Measurements from ENCODE around the gene GPC1.
"Not testable (repeated sequence)": the region's sequence is repeated elsewhere in the genome, so short reads cannot be mapped to it uniquely, and the experiment has no call there.

GPC1 gene, protein sequence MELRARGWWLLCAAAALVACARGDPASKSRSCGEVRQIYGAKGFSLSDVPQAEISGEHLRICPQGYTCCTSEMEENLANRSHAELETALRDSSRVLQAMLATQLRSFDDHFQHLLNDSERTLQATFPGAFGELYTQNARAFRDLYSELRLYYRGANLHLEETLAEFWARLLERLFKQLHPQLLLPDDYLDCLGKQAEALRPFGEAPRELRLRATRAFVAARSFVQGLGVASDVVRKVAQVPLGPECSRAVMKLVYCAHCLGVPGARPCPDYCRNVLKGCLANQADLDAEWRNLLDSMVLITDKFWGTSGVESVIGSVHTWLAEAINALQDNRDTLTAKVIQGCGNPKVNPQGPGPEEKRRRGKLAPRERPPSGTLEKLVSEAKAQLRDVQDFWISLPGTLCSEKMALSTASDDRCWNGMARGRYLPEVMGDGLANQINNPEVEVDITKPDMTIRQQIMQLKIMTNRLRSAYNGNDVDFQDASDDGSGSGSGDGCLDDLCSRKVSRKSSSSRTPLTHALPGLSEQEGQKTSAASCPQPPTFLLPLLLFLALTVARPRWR

DNA sequence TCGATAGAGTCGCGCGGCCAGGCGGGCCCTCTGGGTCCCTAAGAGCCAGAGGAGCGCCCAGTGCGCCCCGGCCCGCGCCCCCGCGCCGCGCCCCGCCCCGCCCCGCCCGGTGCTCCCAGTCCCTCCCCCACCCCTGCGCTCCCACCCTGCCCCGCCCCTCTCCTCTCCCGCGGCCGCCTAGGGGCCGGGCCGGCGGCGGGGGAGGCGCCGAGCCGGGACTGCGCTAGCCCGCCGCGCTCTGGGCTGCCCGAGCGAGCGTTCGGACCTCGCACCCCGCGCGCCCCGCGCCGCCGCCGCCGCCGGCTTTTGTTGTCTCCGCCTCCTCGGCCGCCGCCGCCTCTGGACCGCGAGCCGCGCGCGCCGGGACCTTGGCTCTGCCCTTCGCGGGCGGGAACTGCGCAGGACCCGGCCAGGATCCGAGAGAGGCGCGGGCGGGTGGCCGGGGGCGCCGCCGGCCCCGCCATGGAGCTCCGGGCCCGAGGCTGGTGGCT is at the start of gene GPC1:
Gene GPC1 (plus strand): TSS at position 207 of the 491 bp plus-strand sequence. CDS start 256 bp downstream, at position 463.
- no peak for DNase-seq (ENCODE audit: low read depth in 2 of 2, low spot score in 1 of 2)

DNA sequence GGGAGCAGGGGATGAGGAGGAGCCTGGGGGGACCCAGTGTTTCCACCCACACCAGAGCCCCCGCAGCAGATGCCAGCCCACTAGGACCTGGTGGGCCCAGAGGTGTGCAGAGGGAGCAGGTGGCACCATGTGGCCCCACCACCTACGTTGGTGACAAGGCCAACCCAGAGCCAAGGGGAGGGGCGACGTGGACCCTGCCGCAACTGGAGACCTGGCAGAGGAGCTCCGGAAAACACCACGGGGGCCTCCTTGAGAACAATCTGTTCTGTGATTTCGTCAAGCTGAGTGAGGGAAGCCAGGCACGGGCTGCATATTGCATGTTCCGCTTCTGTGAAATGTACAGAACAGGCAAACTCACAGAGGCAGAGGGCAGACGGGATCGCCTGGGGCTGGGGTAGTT is 49.1 kb upstream of the GPC1 start:
- no peak for DNase-seq (ENCODE audit: low read depth in 2 of 2, low spot score in 1 of 2)

GRCh38 chr2:240386743-240387142 is 48.7 kb upstream of the GPC1 start:
- not testable (repeated sequence) for DNase-seq (ENCODE audit: low read depth in 2 of 2, low spot score in 1 of 2)

DNA sequence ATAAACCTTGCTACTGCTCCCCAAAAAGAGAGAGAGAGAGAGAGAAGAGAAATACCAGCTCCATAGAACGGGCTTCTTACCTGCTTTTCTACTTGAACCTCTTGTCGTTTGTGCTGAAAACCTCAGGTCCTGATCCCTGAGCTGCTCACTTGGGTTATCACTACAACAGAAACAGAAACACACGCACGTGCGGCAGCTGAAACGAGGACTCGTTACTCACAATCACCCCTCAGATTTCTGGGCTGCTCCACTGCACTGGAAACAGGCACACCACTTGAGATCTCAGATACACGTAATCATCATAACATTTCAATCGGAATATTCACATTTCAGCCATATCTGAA is 48.2 kb upstream of the GPC1 start:
- DNase-seq (ENCODE audit: low read depth in 2 of 2, low spot score in 1 of 2): no peak

DNA sequence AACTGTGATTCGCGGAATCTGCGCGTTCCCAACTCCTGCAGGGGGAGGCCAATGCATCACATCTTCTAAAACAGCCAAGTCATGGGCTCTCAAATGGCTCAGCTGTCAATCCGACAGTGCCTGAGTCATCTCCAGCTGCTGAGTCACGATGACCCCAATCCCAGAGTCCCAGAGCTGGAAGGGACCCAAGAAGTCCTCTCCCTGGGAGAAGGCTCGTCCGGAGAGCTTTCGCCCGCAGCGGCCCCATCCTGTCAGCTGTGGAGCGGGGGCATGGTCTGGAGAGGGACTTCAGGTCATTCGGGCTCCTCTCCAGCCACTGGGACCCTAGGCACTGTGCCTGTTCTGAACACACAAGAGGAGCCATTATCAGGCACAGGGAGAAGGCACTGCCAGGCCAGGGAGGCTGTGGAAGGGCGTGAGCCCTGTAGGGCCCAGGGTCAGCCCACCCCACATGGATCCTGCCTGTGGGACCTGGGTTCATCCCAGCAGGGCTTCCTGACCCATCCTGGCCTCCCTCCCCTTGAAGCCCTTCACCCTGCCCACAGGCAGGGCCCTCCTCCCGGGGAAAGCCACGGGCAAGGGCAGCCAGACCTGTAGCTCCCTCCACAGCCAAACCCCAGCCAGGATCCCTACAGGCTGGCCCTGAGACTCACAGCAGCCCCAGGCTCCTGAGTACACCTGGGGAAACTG is 47.6 kb upstream of the GPC1 start:
- DNase-seq (ENCODE audit: low read depth in 2 of 2, low spot score in 1 of 2): no peak

DNA sequence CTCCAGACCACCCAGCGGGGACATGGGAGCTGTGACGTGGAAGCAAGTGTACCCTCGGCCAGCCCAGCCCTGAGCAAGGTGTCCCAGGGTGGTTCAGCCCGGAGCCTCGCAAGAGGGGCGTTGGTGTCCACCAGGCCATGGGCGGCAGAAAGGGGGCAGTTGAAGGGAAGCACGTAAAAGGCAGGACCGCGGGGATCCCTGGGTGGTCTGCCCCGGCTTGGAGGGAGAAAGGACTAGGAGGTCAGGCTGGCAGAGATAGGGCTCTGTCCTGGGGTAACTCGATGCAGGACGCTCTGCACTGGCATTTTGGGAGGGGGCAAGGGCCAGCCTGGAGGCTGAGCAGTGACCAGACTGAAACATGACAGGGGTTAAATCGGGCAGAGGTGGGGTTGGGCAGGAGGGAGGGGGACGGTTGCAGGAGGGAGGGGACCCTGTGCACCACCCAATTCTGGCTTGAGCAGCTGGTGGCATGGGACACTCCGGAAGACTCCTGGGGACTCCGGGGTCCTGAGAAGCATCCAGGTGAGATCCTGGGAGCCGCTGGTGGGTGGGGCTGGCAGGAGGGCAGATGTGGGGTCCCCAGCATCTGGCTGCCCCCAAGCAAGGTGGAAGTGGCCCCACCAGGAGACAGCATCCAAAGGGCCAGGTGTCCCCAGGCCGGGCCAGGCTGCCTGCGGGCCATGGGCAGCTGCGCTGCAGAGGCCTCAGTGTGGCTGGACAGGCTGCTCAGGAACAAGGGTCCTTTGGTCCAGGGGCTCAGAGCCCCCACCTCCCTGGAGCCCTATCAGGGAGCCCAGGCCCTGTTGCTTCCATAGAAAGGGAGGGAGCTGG is 46.8 kb upstream of the GPC1 start:
- DNase-seq (ENCODE audit: low read depth in 2 of 2, low spot score in 1 of 2): no peak

GRCh38 chr2:240389302-240389805 is 46.1 kb upstream of the GPC1 start:
- no peak for DNase-seq (ENCODE audit: low read depth in 2 of 2, low spot score in 1 of 2)

DNA sequence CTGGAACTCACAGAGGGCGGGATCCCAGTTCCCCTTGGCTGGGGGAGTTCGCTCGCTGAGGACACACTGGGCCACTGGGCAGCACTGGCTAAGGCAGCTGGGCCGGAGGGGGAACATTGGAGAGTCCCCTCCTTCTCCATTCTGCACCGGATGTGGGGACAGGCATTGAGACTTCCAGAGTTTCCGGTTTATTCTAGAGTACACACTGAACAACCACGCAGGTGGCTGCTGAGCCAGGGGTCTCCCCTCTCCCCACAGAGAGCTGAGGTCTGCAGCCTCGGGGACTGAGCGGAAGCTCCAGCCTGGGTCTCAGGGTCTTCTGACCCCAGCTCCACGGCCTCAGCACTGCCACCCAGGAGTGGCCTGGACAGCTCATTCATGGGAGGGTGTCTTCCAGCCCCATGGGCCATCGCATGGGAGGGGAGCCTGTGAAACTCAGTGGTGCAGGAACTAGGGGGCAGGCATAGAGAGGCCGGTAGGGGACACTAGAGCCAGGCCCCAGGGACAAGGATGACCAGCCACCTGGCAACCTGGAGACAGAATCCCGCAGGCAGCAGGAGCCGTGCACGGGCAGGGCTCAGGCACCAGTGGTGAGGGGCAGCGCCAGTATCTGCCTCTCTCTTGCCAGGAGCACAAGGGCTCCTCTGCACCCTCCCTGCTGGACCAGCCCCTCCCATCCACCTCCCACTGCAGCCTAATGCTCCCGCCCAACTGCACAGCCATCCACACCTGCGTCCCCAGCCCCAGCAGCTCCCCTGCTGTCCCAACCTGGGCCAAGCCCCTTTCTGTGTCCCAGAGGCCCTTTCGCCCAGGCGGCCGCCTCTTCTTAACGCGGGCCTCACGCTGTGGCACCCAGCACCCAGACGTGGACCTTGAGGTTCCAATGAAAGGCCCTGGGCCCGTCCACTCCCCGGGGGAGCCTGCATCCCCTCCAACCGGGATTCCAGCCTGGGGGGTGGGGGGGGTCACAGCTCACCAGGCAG is 45.1 kb upstream of the GPC1 start:
- no peak for DNase-seq (ENCODE audit: low read depth in 2 of 2, low spot score in 1 of 2)

- DNase-seq (ENCODE audit: low read depth in 2 of 2, low spot score in 1 of 2): no peak
Measured at GRCh38 chr2:240391111-240392051, 44.1 kb upstream of the GPC1 start.

DNA sequence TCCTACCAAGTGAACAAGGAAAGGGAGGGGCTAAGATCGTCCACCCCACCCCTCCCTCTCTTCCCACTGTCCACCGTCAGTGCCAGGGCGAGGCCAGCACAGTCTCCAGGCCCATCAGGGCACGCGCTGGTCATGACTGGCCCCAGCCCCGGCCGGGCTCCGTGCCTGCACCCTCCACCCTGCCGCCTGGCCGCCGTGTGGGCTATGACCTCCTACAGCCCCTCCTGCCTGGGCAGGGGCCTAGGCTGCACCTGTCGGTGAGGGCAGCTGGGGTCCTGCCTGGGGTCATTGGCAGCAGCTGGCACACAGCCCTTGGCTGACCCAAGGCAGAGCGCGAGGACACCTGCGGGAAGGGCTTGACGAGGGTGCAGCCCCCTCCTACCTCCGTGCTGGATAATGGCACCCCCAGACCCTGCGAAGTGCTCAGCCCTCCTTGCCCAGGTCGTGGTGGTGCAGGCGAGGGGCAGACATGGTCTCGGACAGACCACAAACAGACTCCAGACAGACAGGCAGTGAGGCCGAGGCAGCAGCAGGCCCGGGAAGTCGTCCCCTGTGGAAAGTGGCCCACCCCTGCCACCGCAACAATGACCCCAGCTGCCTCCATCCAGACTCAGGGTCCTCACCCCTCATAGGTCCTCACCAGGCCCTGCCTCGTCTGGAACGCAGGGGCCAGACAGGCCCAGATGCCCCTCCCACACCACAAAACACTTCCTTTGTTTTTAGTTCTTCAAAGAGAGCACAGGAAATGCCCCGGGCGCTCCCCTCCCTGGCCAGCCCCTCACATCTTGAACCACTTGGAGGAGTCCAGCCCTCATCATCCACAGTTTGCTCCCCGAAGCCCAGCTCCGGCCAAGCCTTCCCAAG is 43.1 kb upstream of the GPC1 start:
- DNase-seq (ENCODE audit: low read depth in 2 of 2, low spot score in 1 of 2): no peak

DNA sequence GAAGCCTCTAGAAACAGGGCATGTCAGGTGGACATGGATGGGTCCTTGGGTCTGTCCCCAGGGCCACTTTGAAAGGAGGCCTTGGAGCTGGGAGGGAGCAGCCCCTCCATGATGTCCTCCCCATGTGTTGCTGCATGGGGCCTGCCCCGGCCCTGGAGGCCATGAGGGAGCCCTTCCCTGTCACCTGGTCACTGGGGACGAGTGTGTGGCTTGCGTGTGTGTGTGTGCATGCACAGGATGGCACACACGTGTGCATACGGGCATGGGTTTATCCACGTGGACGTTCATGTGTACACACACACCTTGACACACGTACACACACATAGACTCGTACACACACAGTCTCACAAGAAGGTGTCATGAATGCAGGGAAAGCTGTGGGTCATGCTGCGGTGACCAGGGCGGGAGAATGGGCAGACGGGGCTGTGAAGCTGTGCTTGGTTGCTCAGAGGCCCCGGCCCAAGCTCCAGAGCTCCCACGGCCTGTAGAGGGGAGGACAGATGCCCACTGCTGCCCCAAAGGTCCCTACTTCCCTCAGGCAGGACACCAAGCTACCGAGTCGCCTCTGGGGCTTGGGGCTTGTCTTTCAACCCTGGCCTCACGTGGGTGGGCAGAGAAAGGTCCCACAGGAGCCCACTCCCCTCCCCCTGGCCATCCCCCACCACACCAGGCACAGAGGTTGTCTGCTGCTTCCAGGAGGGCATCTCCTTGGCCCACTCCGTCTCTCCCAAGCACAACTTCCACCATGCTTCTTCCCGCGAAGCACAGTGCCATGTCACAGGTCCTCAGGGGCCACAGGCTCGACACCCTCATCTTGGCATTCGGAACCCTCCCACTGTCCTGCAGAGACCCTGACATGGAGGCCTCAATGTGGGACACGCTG is 42.3 kb upstream of the GPC1 start:
- DNase-seq (ENCODE audit: low read depth in 2 of 2, low spot score in 1 of 2): no peak

- no peak for DNase-seq (ENCODE audit: low read depth in 2 of 2, low spot score in 1 of 2)
Measured at GRCh38 chr2:240393831-240394410, 41.5 kb upstream of the GPC1 start.

GRCh38 chr2:240394549-240394948 is 40.9 kb upstream of the GPC1 start:
- no peak for DNase-seq (ENCODE audit: low read depth in 2 of 2, low spot score in 1 of 2)

GRCh38 chr2:240395448-240395847 is 40.0 kb upstream of the GPC1 start:
- no peak for DNase-seq (ENCODE audit: low read depth in 2 of 2, low spot score in 1 of 2)

- no peak for DNase-seq (ENCODE audit: low read depth in 2 of 2, low spot score in 1 of 2)
Measured at GRCh38 chr2:240395896-240396622, 39.4 kb upstream of the GPC1 start.

Data from stimulated activated CD8-positive, alpha-beta memory T cell treated with anti-CD3 and anti-CD28 coated beads, Interleukin-4, amount 100 ng/mL, for 4 hours (primary cell).